H9 (cell line): ENCODE results near the gene TTC7B. TPM values are rescaled to one million over a fixed set of nuclear protein-coding genes. Genes with fewer than 3 reads are reported as not detected.

Source experiments
- DNase-seq: peaks from one replicate; pipeline ENCODE4 v3.0.0-alpha.2; 2017
- H2AFZ ChIP-seq: one replicate; pipeline ENCODE4 v1.6.1; 2013; ENCODE audit warnings: mild to moderate bottlenecking, low read length, control low read depth, moderate library complexity
- H2AK5ac ChIP-seq: 2 replicates; pipeline ENCODE4 v1.6.1; 2013; ENCODE audit warnings: low read length, control low read depth, mixed read lengths; ENCODE audit not compliant: insufficient read length
- H2BK120ac ChIP-seq: one replicate; pipeline ENCODE4 v1.6.1; 2013; ENCODE audit warnings: low read depth, mild to moderate bottlenecking, low read length, control low read depth, inconsistent platforms; ENCODE audit not compliant: poor library complexity, severe bottlenecking
- H2BK12ac ChIP-seq: 2 replicates; pipeline ENCODE4 v1.6.1; 2013; ENCODE audit warnings: low read length, control low read depth, mixed read lengths, low read depth; ENCODE audit not compliant: insufficient read length
- H2BK15ac ChIP-seq: 2 replicates; pipeline ENCODE4 v1.6.1; 2013; ENCODE audit warnings: low read depth, low read length, control low read depth
- H2BK20ac ChIP-seq: one replicate; pipeline ENCODE4 v1.6.1; 2013; ENCODE audit warnings: low read depth, mild to moderate bottlenecking, low read length, control low read depth, inconsistent platforms; ENCODE audit not compliant: poor library complexity, severe bottlenecking
- H2BK5ac ChIP-seq: 2 replicates; pipeline ENCODE4 v1.6.1; 2013; ENCODE audit warnings: low read length, control low read depth, mixed read lengths; ENCODE audit not compliant: insufficient read length
- H3K14ac ChIP-seq: 2 replicates; pipeline ENCODE4 v1.6.1; 2013; ENCODE audit warnings: low read length, control low read depth; ENCODE audit not compliant: insufficient read depth
- H3K18ac ChIP-seq: 2 replicates; pipeline ENCODE4 v1.6.1; 2013; ENCODE audit warnings: low read depth, mild to moderate bottlenecking, mixed read lengths, low read length, control low read depth; ENCODE audit not compliant: insufficient read length
- H3K23ac ChIP-seq: 2 replicates; pipeline ENCODE4 v1.6.1; 2013; ENCODE audit warnings: low read length, control low read depth, mixed read lengths, low read depth; ENCODE audit not compliant: insufficient read length
- H3K23me2 ChIP-seq: 2 replicates; pipeline ENCODE4 v1.6.1; 2013; ENCODE audit warnings: low read depth, mild to moderate bottlenecking, mixed read lengths, low read length, control low read depth; ENCODE audit not compliant: insufficient read length, poor library complexity, severe bottlenecking
- H3K27ac ChIP-seq: 2 replicates; pipeline ENCODE4 v1.5.1; 2013; ENCODE audit warnings: low read length, control low read depth, mixed read lengths, low read depth; ENCODE audit not compliant: insufficient read length
- H3K27me3 ChIP-seq: 2 replicates; pipeline ENCODE4 v1.6.1; 2013; ENCODE audit warnings: low read length, control low read depth, inconsistent platforms; ENCODE audit not compliant: insufficient read depth
- H3K4ac ChIP-seq: 2 replicates; pipeline ENCODE4 v1.6.1; 2013; ENCODE audit warnings: low read depth, mild to moderate bottlenecking, control low read depth, inconsistent platforms, low read length, moderate library complexity
- H3K4me1 ChIP-seq: 2 replicates; pipeline ENCODE4 v1.6.1; 2013; ENCODE audit warnings: low read length, control low read depth, inconsistent platforms; ENCODE audit not compliant: insufficient read depth
- H3K4me2 ChIP-seq: 2 replicates; pipeline ENCODE4 v1.6.1; 2013; ENCODE audit warnings: low read length, control low read depth, mixed read lengths; ENCODE audit not compliant: insufficient read length, insufficient read depth
- H3K56ac ChIP-seq: 2 replicates; pipeline ENCODE4 v1.6.1; 2013; ENCODE audit warnings: low read depth, mild to moderate bottlenecking, mixed read lengths, low read length, control low read depth; ENCODE audit not compliant: insufficient read length
- H3K79me1 ChIP-seq: 2 replicates; pipeline ENCODE4 v1.6.1; 2013; ENCODE audit warnings: low read depth, mild to moderate bottlenecking, moderate library complexity, low read length, control low read depth, inconsistent platforms; ENCODE audit not compliant: insufficient read depth, poor library complexity, severe bottlenecking
- H3K79me2 ChIP-seq: 2 replicates; pipeline ENCODE4 v1.6.1; 2013; ENCODE audit warnings: low read length, control low read depth, inconsistent platforms; ENCODE audit not compliant: insufficient read depth
- H3K9ac ChIP-seq: 2 replicates; pipeline ENCODE4 v1.6.1; 2013; ENCODE audit warnings: low read length, control low read depth, mixed read lengths; ENCODE audit not compliant: insufficient read length; ENCODE audit errors: extremely low read depth
- H3K9me3 ChIP-seq: one replicate; pipeline ENCODE4 v1.6.1; 2013; ENCODE audit warnings: low read depth, low read length, inconsistent platforms; ENCODE audit not compliant: control insufficient read depth
- H3T11ph ChIP-seq: one replicate; pipeline ENCODE4 v1.6.1; 2013; ENCODE audit warnings: mild to moderate bottlenecking, low read length, control low read depth, inconsistent platforms
- H4K20me1 ChIP-seq: one replicate; pipeline ENCODE4 v1.6.1; 2013; ENCODE audit not compliant: control insufficient read depth, insufficient read length, insufficient read depth
- H4K5ac ChIP-seq: 2 replicates; pipeline ENCODE4 v1.6.1; 2013; ENCODE audit warnings: low read depth, mild to moderate bottlenecking, mixed read lengths, low read length, control low read depth; ENCODE audit not compliant: insufficient read length
- H4K8ac ChIP-seq: replicated peaks from 2 replicates; pipeline ENCODE4 v1.6.1; 2013; ENCODE audit warnings: low read length, control low read depth, mixed read lengths, low read depth; ENCODE audit not compliant: insufficient read length
- H4K91ac ChIP-seq: 2 replicates; pipeline ENCODE4 v1.6.1; 2013; ENCODE audit warnings: low read depth, mild to moderate bottlenecking, moderate library complexity, mixed read lengths, low read length, control low read depth; ENCODE audit not compliant: insufficient read length
- H3K27ac Mint-ChIP-seq, 3 experiments: 2 replicates in 2 of 3; 3 replicates in 1 of 3; pipeline ENCODE4 v1.8.0; 2020 to 2021; ENCODE audit warnings: mixed read lengths in 3 of 3, mild to moderate bottlenecking in 1 of 3, moderate library complexity in 1 of 3
- H3K27me3 Mint-ChIP-seq: 2 replicates; pipeline ENCODE4 v1.8.0; 2021; ENCODE audit warnings: low read depth, mild to moderate bottlenecking, moderate library complexity, mixed read lengths
- H3K36me3 Mint-ChIP-seq, 3 experiments: 2 replicates in 2 of 3; 3 replicates in 1 of 3; pipeline ENCODE4 v1.8.0; 2020 to 2021; ENCODE audit warnings: low read depth in 3 of 3, mixed read lengths in 3 of 3; ENCODE audit not compliant: insufficient read depth in 1 of 3
- H3K4me1 Mint-ChIP-seq, 2 experiments: 2 replicates each; pipeline ENCODE4 v1.8.0; 2020; ENCODE audit warnings: mixed read lengths in 2 of 2
- H3K4me3 Mint-ChIP-seq, 2 experiments: 2 replicates in 1 of 2; 3 replicates in 1 of 2; pipeline ENCODE4 v1.8.0; 2020 to 2021; ENCODE audit warnings: mild to moderate bottlenecking in 2 of 2, mixed read lengths in 2 of 2, moderate library complexity in 1 of 2
- H3K9me3 Mint-ChIP-seq, 2 experiments: 2 replicates in 1 of 2; 3 replicates in 1 of 2; pipeline ENCODE4 v1.8.0; 2020; ENCODE audit warnings: mild to moderate bottlenecking in 2 of 2, mixed read lengths in 2 of 2, moderate library complexity in 1 of 2
- WGBS: extraction: QIAGEN DNeasy Blood & Tissue Kit; methylation state at CpG from one replicate; pipeline ENCODE4 v1.1.7; 2013; ENCODE audit warnings: missing lambda C conversion rate, low lambda C conversion rate, mixed read lengths; ENCODE audit not compliant: insufficient read length; ENCODE audit errors: extremely low coverage; 5-methylcytosine and 5-hydroxymethylcytosine counted together
- total RNA-seq: library from RNA; stranded (reverse); gene quantifications from 2 replicates; pipeline ENCODE4 v1.2.1, GENCODE V29; 2021
- TF ChIP-seq, protein P1 (sequence below): fragments of 200-600 bp; sonication (generic); conservative IDR thresholded peaks from 3 replicates; pipeline ENCODE4 v1.8.0; 2021; ENCODE audit warnings: antibody characterized with exemption, mild to moderate bottlenecking

The TTC7B gene
- total RNA-seq, 1 experiment from 2014 or later = 33.7 TPM

DNA sequence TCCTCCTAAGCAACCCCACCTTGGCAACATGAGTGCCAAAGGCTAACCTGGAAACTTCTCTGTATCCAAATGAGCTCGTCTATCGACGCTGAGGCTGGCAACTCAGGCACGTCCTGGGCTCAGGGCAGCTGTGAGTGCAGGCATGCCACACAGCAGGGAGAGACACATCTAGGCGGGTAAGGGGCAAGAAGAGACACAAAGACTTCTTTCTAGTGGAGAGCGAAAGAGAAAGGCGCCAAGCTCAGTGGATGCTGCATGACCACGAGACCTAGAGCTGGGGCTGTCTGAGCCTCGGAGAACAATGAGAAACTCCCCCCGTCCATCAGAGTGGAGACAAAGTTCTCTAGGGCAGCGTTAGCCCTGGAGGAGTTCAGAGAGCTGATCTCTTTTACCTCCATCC, 249.0 kb downstream of the TTC7B start:
- Histone ChIP-seq H3K14ac (no peak overlapping the region), H2BK15ac (no peak overlapping the region), H3K18ac (no peak overlapping the region), H4K91ac (no peak overlapping the region), H2BK12ac (no peak overlapping the region), H4K20me1 (no peaks in the 10 kb centered on the region), H2AFZ (no peak overlapping the region), H3K27me3 (no peaks in the 10 kb centered on the region), H3K23ac (no peak overlapping the region), H3K56ac (no peak overlapping the region), H3K23me2 (no peaks in the 10 kb centered on the region), H4K5ac (no peak overlapping the region), H4K8ac (no peak overlapping the region), H2BK20ac (no peak overlapping the region), H3K9me3 (no peaks in the 10 kb centered on the region), H3K4ac (no peak overlapping the region), H3T11ph (no peak overlapping the region), H3K79me1 (no peaks in the 10 kb centered on the region), H3K27ac (no peak overlapping the region), H2BK120ac (no peak overlapping the region), H3K4me1 (peaks cover 6% of the 10 kb centered on the region; the same call in 1 of the 2 replicates), H2BK5ac (no peak overlapping the region), H3K9ac (no peak overlapping the region), H3K4me2 (no peak overlapping the region), H3K79me2 (no peaks in the 10 kb centered on the region), H2AK5ac (no peak overlapping the region)
- peaks cover 2% of the 10 kb centered on the region for H3K27me3 Mint-ChIP-seq
- H3K9me3 Mint-ChIP-seq = no peaks in the 10 kb centered on the region
- peak overlapping the region in 2 of 3 experiments; percentile 58 to 72; a peak in 2 of 7 replicates for H3K27ac Mint-ChIP-seq
- H3K4me1 Mint-ChIP-seq = peaks cover 38 to 39% of the 10 kb centered on the region in 2 experiments
- WGBS = no CpG with 5 or more reads among the region's 11 CpGs
- DNase-seq = no peak
- H3K36me3 Mint-ChIP-seq = no peaks in the 10 kb centered on the region
- H3K4me3 Mint-ChIP-seq = no peak overlapping the region
- TF ChIP-seq, protein P1, sequence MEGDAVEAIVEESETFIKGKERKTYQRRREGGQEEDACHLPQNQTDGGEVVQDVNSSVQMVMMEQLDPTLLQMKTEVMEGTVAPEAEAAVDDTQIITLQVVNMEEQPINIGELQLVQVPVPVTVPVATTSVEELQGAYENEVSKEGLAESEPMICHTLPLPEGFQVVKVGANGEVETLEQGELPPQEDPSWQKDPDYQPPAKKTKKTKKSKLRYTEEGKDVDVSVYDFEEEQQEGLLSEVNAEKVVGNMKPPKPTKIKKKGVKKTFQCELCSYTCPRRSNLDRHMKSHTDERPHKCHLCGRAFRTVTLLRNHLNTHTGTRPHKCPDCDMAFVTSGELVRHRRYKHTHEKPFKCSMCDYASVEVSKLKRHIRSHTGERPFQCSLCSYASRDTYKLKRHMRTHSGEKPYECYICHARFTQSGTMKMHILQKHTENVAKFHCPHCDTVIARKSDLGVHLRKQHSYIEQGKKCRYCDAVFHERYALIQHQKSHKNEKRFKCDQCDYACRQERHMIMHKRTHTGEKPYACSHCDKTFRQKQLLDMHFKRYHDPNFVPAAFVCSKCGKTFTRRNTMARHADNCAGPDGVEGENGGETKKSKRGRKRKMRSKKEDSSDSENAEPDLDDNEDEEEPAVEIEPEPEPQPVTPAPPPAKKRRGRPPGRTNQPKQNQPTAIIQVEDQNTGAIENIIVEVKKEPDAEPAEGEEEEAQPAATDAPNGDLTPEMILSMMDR = no peak
